ENCODE data around the gene ARID3B.
"Not testable (repeated sequence)": the region's sequence is repeated elsewhere in the genome, so short reads cannot be mapped to it uniquely, and the experiment has no call there.

ARID3B gene

GRCh38 chr15:74539521-74539920 is 1.5 kb upstream of the ARID3B start:
- not testable (repeated sequence) for DNase-seq

DNA sequence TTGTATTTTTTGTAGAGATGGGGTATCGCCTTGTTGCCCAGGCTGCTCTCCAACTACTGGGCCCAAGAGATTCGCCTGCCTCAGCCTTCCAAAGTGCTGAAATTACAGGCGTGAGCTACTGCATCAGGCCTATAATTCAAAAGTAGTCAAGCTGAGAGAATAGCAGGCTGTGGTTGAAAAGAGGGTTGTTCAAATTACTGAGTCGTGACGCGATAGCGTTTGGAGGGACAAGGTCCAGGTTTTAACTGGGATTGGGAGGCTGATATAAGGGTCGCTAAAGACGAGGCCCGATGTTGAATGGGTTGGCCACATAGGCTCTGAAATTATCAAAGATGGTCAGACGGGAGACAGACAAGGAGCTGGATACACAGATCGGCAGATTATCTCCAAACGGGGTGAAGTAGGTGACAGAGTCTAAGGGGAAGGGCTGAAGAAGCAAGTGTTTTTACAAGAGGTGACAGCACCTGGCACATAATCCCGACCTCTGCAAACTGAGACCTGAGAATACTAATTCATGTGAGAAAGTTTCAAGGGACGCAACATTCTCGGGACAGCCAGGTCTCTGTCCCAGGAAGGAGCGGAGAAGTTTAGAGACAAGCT is 759 bp upstream of the ARID3B start:
- DNase-seq: no peak

DNA sequence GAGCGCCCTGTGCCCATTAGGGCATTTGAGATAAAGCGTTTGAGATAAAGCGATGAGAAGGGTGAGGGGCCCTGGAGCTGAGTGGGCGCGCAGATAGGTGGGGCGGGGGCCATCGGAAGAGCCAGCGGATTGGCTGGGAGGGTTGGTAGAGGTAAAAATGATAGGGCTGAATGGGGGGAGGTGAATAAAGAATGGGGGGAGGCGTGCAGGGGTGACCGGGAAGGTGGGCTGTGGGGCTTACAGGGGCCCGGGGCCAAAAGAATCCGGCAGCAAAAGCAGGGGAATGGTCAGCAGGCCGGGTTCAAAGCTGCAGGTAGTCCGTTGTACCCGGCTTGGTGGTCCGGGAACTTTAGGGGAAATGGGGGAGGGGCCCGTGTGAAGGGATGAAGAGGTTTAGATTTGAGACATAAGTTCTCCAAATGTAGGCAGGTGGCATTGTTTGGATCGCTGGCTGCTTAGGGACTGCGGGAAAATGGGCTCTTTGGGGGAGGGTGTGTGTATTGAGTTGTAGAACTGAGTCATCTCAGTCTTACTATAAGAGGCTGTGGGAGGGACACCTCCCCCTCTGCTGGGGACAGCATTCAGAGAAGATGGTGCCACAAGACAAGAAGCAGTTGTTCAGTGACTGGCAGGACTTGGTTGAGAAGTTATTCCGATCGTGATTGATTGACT is 610 bp downstream of the ARID3B start:
- DNase-seq: peak; percentile 67 to 71

GRCh38 chr15:74542166-74543042 is 1.4 kb downstream of the ARID3B start:
- no peak for DNase-seq

DNA sequence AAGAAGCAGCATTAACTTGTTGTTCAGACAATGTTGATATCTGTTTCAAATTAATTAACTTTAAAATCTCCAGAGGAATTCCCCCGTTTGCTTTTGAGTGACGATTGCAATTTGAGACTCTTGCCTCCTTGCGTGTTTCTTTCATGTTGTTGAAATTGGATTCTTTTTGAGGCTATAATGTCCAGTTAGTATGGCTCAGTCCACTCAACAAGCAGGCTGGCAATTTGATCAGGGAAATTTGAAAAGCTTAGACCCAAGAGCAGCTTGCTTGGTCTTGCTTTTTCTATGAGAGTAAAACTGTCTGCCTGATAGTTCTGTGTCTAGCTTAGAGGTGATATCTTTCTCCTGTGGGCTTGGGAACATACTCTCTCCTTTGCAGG is 2.0 kb downstream of the ARID3B start:
- no peak for DNase-seq

- peak; percentile 15 to 33 for DNase-seq
These were observed 2.6 kb downstream of the ARID3B start for GRCh38 chr15:74543583-74543982.

- no peak for DNase-seq
These were observed 4.1 kb downstream of the ARID3B start for GRCh38 chr15:74545086-74545485.

- peak; percentile 95 to 96 for DNase-seq
These were observed 5.0 kb downstream of the ARID3B start for GRCh38 chr15:74545776-74546656.

- no peak for DNase-seq
These were observed 6.6 kb downstream of the ARID3B start for GRCh38 chr15:74547616-74548015.

DNA sequence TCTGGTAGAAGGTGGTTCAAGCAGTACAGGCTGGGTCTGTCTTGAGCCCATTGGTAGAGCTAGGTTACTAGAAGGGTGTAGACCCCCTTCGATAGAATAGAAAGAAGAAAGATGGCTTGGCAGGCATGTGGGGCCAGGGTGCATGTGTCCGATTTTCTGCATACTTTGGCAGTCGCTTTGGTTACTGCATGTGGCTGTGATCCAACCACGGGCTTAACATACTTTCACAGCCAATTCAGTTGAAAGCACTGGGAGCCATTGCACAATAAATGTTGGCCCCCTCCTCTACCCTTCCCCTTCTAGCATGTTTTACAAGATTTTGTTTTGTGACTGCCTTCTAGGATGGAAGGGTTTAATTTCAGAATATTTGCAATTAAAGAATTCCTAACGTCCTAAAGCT is 7.2 kb downstream of the ARID3B start:
- no peak for DNase-seq

GRCh38 chr15:74549816-74550215 is 8.8 kb downstream of the ARID3B start:
- no peak for DNase-seq

GRCh38 chr15:74551714-74552113 is 10.7 kb downstream of the ARID3B start:
- DNase-seq: no peak

- no peak for DNase-seq
These were observed 11.9 kb downstream of the ARID3B start for GRCh38 chr15:74552773-74553441.

- DNase-seq: no peak
These were observed 14.2 kb downstream of the ARID3B start for GRCh38 chr15:74555192-74555591.

DNA sequence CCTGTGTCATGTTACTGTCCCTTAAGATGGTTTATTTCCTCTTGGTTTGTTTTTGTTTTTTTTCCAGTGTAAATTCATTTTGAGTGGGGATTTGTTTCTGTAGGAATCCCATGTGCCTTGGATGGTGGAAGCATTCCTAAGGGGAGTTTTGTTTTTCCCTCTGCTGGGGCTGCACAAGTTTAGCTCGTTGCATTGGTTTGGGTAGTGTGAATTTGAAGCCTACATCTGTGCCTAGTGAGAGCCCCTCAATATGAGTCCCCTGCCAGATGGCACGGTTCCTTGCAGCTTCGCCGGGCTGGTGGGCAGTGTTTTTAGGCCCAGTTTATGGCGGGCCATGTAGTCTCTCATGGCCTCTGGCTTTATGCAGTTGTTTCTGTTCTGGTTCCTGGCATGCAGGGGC is 17.7 kb downstream of the ARID3B start:
- DNase-seq: no peak

DNA sequence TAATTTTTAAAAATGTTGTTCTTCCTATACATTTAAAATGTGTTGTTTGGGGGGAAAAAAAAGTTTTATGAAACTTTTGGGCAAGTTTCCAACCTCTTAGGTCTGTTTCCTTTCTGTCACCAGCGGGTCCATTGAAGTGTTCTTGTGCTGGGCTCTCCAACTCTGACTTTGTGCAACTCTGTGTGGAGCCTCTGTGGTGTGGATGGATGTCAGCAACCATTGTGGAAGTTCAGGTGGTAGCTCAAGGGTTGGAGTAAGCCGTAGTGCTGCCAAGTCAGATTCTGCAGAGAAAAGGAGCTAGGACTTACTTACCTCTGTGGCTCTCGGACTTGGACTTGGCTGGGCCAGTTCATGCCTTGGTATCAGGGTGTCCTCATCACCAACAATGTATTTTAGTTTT is 22.4 kb downstream of the ARID3B start:
- no peak for DNase-seq

GRCh38 chr15:74564182-74564581 is 23.2 kb downstream of the ARID3B start:
- DNase-seq: no peak

GRCh38 chr15:74565381-74566085 is 24.5 kb downstream of the ARID3B start:
- DNase-seq: no peak

- no peak for DNase-seq
These were observed 27.6 kb downstream of the ARID3B start for GRCh38 chr15:74568594-74568993.

- no peak for DNase-seq
These were observed 28.7 kb downstream of the ARID3B start for GRCh38 chr15:74569731-74570070.

GRCh38 chr15:74571191-74571590 is 30.2 kb downstream of the ARID3B start:
- no peak for DNase-seq

DNA sequence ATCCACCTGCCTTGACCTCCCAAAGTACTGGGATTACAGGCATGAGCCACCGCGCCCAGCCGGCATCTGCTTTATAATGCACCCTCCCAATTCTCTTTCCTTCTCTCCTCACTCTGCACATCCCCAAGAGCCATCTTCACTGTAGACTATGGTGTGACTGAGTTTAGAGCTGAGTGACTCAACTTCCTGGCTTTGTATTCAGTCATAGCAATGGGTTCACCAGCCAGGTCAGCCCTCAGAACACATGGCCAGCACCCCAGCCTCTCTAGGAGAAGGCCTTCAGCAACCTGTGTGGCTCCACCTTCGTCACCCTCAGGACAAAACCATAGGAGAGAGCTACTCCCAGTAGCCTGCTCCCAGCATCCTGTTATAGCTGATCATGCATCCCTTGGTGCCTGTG is 33.0 kb downstream of the ARID3B start:
- no peak for DNase-seq
